Measurements from ENCODE around the gene CPSF2. TPM values are rescaled to one million over a fixed set of nuclear protein-coding genes. Genes with fewer than 3 reads are reported as not detected.

The CPSF2 gene
- 75.6 TPM for polyA plus RNA-seq (2013, experiment 1 of 2; ENCODE audit: insufficient read length)
- 72.2 TPM for polyA plus RNA-seq (2013, experiment 2 of 2; ENCODE audit: insufficient read length)

- peak; percentile 80 for DNase-seq
Observed at GRCh38 chr14:92121670-92122350, at the start of gene CPSF2, which contains the start of gene NDUFB1. Gene CPSF2 (plus strand): TSS chr14:92121969. CDS start chr14:92130985, 9,016 bp downstream. Gene NDUFB1 (minus strand): TSS chr14:92121706. CDS start chr14:92117637, 4,069 bp downstream.

- DNase-seq, result no peak
Observed at GRCh38 chr14:92074555-92074954, 47.2 kb upstream of the CPSF2 start.

- DNase-seq, result no peak
Observed at GRCh38 chr14:92088494-92088893, 33.3 kb upstream of the CPSF2 start.

GRCh38 chr14:92093320-92093719, 28.4 kb upstream of the CPSF2 start:
- DNase-seq, result no peak

GRCh38 chr14:92099802-92100201, 22.0 kb upstream of the CPSF2 start:
- no peak for DNase-seq

GRCh38 chr14:92103363-92103989, 18.3 kb upstream of the CPSF2 start:
- DNase-seq, result no peak

GRCh38 chr14:92105073-92105892, 16.5 kb upstream of the CPSF2 start:
- no peak for DNase-seq

- no peak for DNase-seq
Observed at GRCh38 chr14:92105893-92106142, 16.0 kb upstream of the CPSF2 start.

- peak; percentile 99 for DNase-seq
Observed at GRCh38 chr14:92106143-92106926, 15.4 kb upstream of the CPSF2 start, which contains the start of gene ATXN3. Gene ATXN3 (minus strand): TSS chr14:92106582. CDS start chr14:92106552, 30 bp downstream.

GRCh38 chr14:92108345-92109254, 13.2 kb upstream of the CPSF2 start:
- no peak for DNase-seq

GRCh38 chr14:92109490-92109889, 12.3 kb upstream of the CPSF2 start:
- DNase-seq, result no peak

GRCh38 chr14:92121207-92121669, 531 bp upstream of the CPSF2 start:
- DNase-seq, result peak; percentile 19

- DNase-seq, result peak; percentile 21
Observed at GRCh38 chr14:92122351-92122677, 545 bp downstream of the CPSF2 start.

- no peak for DNase-seq
Observed at GRCh38 chr14:92122761-92123160, 992 bp downstream of the CPSF2 start.

GRCh38 chr14:92134456-92134855, 12.7 kb downstream of the CPSF2 start:
- DNase-seq, result no peak

- DNase-seq, result peak; percentile 36
Observed at GRCh38 chr14:92135269-92135668, 13.5 kb downstream of the CPSF2 start.

- peak; percentile 4 for DNase-seq
Observed at GRCh38 chr14:92143309-92143708, 21.5 kb downstream of the CPSF2 start.

- no peak for DNase-seq
Observed at GRCh38 chr14:92143962-92144361, 22.2 kb downstream of the CPSF2 start.

- DNase-seq, result peak; percentile 4
Observed at GRCh38 chr14:92144708-92145107, 22.9 kb downstream of the CPSF2 start.

- DNase-seq, result no peak
Observed at GRCh38 chr14:92153581-92153980, 31.8 kb downstream of the CPSF2 start.

GRCh38 chr14:92154283-92154942, 32.6 kb downstream of the CPSF2 start:
- peak; percentile 40 for DNase-seq

Measured in fibroblast of skin of abdomen (primary cell).